GM12872 (cell line): ENCODE data around the gene MMP15.

Experiments used
- TF ChIP-seq, protein P1 (sequence below): IDR thresholded peaks from 3 replicates; pipeline ENCODE4 v1.5.1; 2011; ENCODE audit warnings: low read depth, mild to moderate bottlenecking, low read length, moderate library complexity; ENCODE audit not compliant: insufficient read depth

MMP15 gene

DNA sequence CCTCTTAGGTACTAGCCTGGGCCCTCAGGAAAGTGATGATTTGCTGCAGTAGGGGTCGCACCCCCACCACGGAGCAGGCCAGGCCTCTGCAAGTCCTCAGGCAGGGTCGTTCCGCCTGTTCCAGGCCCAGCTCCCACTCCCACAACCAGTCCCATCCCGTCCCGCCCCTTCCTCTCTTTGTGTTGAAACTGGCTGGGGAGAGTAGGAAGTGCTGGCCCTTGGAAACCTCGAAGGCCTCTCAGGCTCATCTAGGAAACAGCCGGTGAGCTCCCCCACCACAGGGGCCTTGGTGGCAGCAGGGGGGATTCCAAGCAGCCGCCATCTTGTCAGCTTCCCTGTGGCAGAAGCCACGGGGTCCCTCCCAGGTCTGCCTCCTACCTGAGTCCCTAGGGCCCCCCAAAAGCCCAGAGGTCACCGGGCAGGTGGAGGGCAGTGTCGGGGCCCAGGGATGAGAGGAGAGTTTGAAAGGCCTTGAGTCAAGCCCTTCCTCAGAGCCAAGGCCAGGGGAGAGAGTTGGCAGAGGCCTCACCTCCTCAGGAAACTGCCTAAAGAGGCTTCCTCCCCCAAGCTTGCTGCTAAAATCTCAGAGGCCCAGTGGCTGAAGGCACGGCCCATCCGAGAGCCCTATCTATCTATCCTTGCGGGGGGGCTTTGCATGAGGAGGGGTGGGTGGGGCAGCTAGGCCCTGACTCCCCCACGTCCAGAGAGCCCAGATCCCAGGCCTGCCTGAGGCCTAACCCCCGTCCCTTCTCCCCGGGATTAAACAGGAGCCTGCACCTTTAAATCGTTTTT is 22.2 kb downstream of the MMP15 start:
- TF ChIP-seq, protein P1, sequence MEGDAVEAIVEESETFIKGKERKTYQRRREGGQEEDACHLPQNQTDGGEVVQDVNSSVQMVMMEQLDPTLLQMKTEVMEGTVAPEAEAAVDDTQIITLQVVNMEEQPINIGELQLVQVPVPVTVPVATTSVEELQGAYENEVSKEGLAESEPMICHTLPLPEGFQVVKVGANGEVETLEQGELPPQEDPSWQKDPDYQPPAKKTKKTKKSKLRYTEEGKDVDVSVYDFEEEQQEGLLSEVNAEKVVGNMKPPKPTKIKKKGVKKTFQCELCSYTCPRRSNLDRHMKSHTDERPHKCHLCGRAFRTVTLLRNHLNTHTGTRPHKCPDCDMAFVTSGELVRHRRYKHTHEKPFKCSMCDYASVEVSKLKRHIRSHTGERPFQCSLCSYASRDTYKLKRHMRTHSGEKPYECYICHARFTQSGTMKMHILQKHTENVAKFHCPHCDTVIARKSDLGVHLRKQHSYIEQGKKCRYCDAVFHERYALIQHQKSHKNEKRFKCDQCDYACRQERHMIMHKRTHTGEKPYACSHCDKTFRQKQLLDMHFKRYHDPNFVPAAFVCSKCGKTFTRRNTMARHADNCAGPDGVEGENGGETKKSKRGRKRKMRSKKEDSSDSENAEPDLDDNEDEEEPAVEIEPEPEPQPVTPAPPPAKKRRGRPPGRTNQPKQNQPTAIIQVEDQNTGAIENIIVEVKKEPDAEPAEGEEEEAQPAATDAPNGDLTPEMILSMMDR = no peak

DNA sequence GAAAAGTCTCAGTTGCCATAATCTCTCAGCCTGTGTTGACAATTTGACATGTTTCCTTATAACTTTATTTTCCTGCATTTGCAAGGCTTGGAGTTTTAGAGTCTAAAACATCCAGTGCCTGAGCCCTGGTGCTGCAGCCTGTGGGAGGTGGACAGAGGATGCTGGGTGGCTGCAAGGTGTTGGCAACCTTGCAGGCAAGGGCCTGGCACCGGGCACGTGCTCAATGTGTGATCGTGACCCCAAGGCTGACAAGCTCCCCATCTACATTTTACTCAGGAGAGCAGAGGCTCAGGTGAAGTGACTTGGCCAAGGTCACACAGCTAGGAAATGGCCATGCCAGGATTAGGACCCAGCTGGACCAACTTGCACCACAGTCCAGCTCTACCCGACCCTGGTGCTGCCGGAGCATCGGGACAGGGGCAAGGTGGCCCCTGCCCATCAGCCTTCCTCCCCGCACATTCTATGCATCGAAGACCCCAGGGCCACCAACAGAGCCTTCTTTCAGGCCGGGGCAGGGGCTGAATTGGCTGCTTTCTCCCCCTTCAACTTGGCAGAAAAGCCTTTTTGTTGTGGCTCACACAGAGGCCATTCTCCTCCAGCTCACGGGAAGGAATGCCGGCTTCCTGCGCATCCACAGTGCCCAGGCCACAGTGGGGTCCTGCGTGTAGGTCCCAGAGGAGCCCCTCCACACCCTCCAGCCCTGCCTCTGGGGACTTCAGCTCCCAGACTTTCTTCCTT is 23.1 kb downstream of the MMP15 start:
- TF ChIP-seq, protein P1 = no peak

DNA sequence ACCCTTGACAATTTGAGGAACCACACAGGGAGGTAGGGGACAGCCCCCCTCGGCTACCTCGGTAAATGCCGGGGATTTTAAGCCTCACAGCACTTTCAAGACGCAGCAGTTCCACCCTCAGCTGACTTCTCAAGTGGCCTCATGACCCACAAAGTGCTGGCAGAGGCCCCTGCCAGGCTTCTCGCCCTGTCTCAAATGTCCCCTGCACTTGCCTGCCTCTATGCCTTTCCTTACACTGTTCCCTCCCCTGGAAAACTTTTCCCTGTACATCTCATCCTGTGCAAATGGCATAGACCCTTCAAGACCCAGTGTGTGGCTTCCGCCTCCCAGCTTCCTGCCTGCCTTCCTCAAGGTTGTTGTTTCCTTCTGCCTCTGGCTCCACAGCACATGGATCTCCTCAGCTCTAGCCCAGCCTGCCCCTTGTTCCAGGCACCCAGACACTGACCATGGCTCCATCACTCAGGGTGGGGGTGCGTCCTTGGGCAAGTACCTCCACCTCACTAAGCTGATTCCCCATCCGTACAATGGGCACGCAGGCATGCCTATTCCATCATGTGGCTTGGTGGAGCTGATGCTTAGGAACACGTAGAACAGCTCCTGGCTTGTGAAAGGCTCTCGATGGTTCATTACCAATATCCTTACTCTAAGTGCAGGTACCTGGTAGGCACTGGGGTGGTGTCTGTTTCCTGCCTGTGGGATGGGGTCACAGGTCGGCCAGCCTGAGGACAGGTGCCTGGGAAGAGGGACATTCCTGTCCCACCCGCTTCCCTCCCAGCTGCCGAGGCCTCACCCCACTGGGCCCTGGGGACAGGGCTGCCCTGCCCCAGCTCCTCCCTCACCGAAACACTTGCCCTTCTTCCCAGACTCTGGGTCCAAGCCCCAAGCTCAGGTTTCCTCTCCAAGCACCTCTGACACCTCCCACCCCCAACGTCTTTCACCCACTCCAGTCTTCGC is 24.0 kb downstream of the MMP15 start:
- TF ChIP-seq, protein P1 = no peak

DNA sequence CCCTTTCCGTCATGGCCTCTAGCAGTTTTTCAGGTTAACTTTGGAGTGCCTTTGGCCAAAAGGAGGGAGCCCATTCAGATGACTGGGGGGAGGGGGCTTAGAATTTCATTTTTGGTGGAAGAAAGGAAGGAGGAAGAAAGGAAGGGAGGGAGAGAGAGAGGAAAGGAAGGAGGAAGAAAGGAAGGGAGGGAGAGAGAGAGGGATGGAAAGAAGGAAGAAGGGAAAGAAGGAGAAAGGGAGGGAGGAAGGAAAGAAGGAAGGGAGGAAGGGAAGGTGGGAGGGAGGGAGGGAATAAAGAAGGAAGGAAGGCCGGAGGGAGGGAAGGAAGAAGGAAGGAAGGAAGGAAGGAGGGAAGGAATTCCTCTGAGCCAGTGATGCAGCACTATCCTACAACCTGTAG is 25.7 kb downstream of the MMP15 start:
- TF ChIP-seq, protein P1 = no peak

DNA sequence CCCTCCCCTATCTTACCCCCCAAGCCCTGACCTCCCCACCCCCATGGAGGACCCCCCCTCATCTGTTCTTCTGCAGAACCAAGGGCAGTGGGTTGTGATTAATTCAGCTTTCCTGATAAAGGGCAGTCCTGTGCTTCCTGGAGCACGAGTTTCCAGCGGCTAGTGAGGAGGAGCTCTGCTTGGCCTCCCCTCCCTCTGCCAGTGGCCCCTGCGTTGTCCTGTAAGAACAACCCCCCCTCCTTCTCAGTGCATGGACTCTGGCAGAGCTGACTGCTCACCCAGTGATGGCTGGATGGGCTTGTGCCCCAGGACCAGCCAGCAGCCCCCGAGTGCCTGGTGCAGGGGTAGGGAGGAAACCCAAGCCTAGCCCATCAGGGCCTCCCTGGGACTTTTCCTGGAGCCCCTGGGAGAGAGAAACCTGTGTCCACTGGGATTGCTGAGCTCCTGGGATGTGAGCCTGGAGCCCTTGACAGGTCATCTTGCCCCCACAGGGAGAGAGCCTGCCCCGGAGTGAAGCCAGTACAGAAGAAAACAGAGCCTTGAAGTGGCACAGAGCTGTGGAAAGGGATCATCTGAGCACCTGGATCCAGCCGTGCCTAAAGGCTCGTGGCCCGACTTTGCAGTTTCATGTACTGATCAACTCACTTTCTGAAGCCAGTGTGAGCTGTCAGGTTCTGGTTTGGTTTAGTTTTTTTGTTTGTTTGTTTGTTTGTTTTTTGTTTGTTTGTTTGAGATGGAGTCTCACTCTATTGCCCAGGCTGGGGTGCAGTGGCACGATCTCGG is 26.5 kb downstream of the MMP15 start:
- TF ChIP-seq, protein P1 = no peak

DNA sequence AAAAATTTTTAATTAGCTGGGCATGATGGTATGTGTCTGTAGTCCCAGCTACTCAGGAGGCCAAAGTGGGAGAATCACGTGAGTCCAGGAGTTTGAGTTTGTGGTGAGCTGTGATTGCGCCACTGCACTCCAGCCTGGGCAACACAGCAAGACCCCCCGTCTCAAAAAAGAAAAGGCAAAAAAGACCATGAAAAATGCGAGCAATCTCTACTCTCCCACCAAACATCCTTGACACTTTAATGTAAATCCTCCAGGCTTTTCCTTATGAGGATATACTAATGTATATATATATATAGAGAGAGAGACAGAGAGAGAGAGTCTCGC is 28.1 kb downstream of the MMP15 start:
- TF ChIP-seq, protein P1 = no peak
